ENCODE measurements around the gene MAZ.
A peak's percentile ranks its signal among the peaks of the same experiment; 100 is the strongest.
"Not testable (repeated sequence)": the region's sequence is repeated elsewhere in the genome, so short reads cannot be mapped to it uniquely, and the experiment has no call there.

The MAZ gene

DNA sequence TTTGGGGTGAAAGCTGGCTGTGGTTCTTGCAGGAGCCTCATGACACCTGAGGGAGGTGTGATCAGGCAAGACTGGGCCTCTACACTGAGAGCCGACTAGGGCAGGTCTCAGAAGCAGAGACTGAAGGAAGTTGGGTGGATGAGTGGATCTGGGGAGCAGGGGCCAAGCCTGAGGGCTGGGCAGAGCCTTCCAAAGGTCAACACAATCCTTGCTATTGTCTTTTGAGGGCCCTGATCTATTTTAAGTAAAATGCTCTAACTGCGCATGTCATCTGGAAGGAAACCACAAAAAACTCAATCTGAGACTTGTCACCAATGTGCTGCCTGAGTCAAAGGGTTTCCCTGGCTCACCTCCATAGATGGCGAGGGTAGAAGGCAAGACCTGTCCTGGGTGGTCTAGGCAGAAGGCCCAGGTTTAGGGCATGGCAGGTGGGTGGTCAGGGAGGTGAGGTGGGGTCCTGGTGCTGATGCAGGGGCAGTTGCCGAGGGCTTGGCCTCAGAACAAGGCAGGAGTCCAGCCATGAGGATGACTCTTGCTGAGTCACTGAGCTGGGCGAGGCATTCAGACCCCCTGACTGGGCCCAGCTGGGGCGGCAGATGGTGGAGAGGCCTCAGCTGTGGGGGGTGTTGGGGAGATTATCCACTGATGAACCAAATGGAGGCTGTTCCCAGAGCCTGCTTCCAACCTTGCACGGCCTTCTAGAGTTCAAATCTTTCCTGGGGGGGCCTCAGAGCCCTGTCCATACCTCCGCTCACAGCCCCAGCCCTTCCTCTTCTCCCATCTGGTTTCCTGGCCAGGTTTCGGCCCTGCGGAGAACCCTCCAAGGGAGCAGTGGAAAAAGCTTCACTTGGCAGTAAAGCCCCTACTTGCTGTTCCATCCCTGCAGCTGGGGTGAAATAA is 19.1 kb downstream of the MAZ start:
- no peak for DNase-seq

DNA sequence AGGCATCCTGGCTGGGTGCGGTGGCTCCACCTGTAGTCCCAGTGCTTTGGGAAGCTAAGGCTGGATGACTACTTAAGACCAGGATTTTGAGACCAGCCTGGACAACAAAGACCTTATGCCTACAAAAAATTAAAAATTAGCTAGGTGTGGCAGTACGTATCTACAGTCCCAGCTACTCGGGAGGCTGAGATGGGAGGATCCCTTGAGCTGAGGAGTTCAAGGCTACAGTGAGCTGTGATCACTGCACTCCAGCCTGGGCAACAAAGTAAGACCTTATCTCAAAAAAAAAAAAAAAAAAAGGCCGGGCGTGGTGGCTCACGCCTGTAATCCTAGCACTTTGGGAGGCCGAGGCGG is 20.0 kb downstream of the MAZ start:
- no peak for DNase-seq

DNA sequence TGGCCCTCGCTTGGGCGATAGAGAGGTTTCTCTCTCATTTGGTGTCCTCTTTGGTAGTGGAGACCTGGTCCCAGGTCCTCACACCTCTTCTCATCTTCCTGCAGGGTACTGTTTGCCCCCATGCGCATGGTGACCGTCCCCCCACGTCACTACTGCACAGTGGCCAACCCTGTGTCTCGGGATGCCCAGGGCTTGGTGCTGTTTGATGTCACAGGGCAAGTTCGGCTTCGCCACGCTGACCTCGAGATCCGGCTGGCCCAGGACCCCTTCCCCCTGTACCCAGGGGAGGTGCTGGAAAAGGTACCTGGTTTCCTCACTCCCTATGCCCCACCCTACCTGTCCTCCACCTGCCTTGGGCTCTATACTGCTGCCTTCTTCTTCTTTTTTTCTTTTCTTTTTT is 24.4 kb downstream of the MAZ start:
- no peak for DNase-seq

GRCh38 chr16:29831490-29831889 is 25.2 kb downstream of the MAZ start:
- no peak for DNase-seq

GRCh38 chr16:29833219-29833618 is 26.9 kb downstream of the MAZ start:
- not testable (repeated sequence) for DNase-seq

- DNase-seq, result no peak
Observed at GRCh38 chr16:29834079-29834478, 27.8 kb downstream of the MAZ start.

DNA sequence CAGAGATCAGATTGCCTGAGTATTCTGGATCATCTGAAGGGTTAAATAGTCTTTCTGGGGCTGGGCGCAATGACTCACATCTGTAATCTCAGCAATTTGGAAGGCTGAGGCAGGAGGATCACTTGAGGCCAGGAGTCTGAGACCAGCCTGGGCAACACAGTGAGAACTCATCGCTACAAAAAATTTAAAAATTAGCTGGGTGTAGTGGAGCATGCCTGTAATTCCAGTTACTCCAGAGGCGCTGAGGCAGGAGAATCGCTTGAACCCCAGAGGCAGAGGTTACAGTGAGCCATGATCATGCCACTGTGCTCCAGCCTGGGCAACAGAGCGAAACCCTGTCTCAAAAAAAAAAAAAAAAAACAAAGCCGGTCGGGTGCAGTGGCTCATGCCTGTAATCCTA is 29.6 kb downstream of the MAZ start:
- no peak for DNase-seq

GRCh38 chr16:29836623-29837022 is 30.3 kb downstream of the MAZ start:
- DNase-seq, result no peak

DNA sequence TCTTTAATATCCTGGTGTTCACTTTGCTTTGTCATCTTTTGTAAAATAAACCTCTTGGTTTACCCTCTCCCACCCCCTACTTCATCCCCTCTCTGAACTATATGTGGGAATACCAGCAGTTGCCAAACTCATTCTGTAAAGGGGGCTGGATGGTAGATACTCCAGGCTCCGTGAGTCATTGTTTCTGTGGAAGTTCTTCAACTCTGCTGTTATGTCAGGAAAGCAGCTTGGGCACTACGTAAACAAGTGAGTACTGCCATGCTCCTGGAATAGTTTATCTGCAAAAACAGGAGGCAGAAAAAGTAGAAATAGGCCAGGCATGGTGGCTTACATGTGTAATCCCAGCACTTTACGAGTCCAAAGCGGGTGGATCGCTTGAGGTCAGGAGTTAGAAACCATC is 31.5 kb downstream of the MAZ start:
- no peak for DNase-seq

GRCh38 chr16:29839822-29840221 is 33.5 kb downstream of the MAZ start:
- no peak for DNase-seq

DNA sequence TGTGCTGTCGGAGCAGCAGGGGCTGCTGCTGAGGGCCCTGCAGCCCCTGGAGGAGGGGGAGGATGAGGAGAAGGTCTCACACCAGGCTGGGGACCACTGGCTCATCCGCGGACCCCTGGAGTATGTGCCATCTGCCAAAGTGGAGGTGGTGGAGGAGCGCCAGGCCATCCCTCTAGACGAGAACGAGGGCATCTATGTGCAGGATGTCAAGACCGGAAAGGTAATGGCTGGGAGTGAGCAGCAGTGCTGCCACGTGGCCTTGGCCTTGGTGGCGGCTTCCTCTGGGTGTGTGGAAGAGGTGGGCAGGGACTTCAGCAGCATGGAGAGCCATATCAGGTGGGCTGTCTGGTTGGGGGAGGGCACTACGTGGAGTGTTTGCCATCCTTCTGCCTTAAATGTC is 33.9 kb downstream of the MAZ start:
- no peak for DNase-seq

DNA sequence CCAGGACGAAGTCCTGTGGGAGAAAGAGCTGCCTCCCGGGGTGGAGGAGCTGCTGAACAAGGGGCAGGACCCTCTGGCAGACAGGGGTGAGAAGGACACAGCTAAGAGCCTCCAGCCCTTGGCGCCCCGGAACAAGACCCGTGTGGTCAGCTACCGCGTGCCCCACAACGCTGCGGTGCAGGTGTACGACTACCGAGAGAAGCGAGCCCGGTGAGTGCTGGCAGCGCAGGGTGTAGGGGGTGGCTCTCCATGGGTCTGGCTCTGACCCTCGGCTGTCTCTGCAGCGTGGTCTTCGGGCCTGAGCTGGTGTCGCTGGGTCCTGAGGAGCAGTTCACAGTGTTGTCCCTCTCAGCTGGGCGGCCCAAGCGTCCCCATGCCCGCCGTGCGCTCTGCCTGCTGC is 35.3 kb downstream of the MAZ start:
- no peak for DNase-seq

DNA sequence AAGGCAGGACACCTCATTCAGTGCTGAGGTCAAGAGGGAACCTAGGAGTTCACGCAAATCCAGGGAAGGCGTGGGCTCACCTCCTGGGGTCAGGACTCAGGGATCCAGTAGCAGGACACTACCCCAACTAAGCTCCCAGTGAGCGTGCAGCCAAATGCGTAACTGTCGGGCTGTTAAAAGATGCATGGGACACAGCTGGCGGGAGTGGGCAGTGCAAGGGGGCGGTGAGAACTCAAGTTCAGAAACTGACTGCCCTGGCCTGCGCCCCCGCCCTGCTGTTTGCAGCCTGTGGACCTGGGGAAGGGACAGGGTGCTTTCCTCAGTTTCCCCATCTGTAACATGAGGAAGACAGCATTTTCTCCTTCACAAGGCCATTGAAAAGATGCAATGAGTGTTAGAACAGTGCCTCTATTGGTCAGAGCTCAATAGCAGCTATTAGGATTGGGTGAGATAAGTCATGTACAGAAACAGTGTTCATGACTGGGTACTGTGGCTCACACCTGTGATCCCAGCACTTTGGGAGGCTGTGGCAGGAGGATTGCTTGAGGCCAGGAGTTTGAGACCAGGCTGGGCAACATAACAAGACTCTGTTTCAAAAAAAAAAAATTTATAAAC is 36.5 kb downstream of the MAZ start:
- no peak for DNase-seq

- DNase-seq, result no peak
Observed at GRCh38 chr16:29843931-29844330, 37.6 kb downstream of the MAZ start.

- DNase-seq, result no peak
Observed at GRCh38 chr16:29844575-29845331, 38.4 kb downstream of the MAZ start.

DNA sequence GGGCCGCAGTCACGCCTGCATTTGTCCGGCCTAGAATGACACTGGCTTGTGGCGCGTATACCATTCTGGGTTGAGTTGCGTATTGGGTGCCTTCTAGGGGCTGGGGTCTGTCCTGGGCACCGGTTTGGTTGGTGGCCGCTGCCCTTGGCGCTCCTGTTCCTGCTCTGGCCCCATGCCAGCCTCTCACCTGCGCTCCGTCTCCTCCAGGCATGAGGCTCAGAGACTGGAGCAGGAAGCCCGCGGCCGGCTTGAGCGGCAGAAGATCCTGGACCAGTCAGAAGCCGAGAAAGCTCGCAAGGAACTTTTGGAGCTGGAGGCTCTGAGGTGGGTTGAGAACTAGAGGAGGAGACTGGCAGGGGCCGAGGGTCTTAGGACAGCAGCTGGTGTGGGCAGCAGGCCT is 39.3 kb downstream of the MAZ start:
- no peak for DNase-seq

- peak; percentile 77 for DNase-seq
Observed at GRCh38 chr16:29848420-29849297, 42.3 kb downstream of the MAZ start.

- DNase-seq, result no peak
Observed at GRCh38 chr16:29849505-29849904, 43.2 kb downstream of the MAZ start.

GRCh38 chr16:29850998-29851397 is 44.7 kb downstream of the MAZ start:
- DNase-seq, result no peak

DNA sequence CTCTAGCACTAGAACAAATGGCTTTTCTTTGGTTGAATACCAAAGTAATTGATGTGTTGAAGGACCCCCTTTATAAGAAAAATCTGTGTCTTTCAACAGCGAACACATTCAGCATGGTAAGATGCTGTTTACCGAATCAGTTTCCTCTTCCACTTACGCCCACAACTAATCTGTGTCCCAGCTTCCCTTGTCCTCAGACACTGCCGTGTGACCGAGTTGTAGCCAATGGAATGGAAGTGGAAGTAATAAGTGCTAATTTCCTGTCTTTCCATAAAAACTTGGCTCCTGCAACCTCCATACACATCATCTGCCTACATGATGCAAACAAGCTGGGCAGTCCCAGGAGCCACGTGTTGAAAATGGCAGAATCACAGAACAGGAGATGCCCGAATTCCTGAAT is 46.3 kb downstream of the MAZ start:
- no peak for DNase-seq

DNA sequence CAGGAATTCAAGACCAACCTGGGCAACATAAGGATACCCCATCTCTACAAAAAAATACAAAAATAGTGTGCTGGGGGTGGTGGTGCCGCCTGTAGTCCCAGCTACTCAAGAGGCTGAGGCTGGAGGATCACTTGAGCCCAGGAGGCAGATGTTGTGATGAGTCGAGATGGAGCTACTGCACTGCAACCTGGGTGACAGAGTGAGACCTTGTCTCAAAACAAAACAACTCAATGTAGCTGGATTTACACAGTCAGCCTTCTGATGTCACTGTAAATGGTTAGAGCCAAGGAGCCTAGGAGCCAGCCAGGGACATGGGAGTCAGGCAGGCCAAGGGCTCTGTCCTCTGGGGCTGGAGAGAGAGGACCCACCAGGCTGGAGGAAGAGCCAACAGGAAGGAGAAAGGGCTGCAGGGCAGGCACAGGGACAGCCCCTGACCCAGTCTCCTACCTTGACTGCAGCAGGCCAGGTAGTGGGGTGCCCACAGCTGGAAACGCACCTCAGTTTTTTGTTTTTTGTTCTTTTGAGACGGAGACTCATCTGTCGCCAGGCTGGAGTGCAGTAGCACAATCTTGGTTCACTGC is 48.3 kb downstream of the MAZ start:
- DNase-seq, result no peak

- no peak for DNase-seq
Observed at GRCh38 chr16:29857133-29857760, 50.9 kb downstream of the MAZ start.
